AG09319 (cell line): ENCODE data around the gene ASTN2.

Experiments used
- DNase-seq: peaks from one replicate; pipeline ENCODE4 v3.0.0-alpha.2; 2010; ENCODE audit warnings: low read depth; ENCODE audit errors: extremely low read depth
- TF ChIP-seq, protein P1 (sequence below): IDR thresholded peaks from 2 replicates; pipeline ENCODE4 v1.5.1; 2011; ENCODE audit warnings: low read depth, mild to moderate bottlenecking, inconsistent platforms, low read length, moderate library complexity

Gene ASTN2

DNA sequence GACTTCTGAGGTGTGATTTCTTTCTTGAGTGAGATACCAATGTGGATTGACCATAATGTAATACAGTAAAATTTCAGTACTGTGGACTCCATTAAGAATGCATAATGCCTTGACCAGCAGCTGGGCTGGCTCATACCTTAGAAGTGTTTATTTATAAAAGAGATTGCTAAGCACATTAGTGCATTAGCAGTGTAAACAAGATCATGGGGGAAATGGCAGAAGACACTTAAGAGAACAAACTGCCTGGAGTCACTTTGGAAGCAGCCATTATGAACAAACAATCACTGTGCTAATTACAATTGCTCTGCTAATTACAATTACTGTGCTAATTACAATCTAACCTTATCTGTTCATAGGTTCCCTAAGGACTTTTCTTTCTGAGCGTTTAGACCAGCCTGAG, 623.5 kb downstream of the ASTN2 start:
- TF ChIP-seq, protein P1, sequence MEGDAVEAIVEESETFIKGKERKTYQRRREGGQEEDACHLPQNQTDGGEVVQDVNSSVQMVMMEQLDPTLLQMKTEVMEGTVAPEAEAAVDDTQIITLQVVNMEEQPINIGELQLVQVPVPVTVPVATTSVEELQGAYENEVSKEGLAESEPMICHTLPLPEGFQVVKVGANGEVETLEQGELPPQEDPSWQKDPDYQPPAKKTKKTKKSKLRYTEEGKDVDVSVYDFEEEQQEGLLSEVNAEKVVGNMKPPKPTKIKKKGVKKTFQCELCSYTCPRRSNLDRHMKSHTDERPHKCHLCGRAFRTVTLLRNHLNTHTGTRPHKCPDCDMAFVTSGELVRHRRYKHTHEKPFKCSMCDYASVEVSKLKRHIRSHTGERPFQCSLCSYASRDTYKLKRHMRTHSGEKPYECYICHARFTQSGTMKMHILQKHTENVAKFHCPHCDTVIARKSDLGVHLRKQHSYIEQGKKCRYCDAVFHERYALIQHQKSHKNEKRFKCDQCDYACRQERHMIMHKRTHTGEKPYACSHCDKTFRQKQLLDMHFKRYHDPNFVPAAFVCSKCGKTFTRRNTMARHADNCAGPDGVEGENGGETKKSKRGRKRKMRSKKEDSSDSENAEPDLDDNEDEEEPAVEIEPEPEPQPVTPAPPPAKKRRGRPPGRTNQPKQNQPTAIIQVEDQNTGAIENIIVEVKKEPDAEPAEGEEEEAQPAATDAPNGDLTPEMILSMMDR, result no peak
- no peak for DNase-seq

DNA sequence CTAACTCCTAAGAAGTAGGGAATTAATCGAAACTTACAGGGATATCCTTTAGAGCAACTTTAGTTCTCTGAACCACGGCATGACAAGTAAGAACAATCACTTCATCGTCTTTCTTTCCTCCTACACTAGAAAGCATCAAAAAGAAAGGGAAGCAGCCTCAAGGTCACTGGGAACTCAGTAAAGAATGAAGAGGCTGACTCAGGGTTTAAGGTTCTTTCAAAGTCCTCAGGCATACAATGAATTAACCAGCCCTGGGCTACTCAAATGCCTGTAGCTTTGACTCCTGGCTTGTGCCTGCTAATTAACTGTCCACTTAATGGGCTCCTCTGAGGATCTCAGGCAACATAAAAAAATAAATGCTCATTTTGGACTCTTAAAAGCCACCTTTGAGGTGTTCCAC, 625.8 kb downstream of the ASTN2 start:
- TF ChIP-seq, protein P1, result no peak
- DNase-seq, result no peak

DNA sequence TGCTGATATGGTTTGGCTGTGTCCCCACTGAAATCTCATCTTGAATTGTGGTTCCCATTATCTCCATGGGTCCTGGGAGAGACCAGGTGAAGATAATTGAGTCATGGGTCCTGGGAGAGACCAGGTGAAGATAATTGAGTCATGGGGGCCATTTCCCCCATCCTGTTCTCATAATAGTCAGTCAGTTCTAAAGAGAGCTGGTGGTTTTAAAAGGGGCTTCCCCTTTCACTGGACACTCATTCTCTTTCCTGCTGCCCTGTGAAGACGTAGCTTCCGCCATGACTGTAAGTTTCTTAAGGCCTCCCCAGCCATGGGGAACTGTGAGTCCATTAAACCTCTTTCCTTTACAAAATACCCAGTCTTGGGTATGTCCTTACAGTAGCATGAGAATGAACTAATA, 628.1 kb downstream of the ASTN2 start:
- TF ChIP-seq, protein P1, result no peak
- DNase-seq, result no peak

DNA sequence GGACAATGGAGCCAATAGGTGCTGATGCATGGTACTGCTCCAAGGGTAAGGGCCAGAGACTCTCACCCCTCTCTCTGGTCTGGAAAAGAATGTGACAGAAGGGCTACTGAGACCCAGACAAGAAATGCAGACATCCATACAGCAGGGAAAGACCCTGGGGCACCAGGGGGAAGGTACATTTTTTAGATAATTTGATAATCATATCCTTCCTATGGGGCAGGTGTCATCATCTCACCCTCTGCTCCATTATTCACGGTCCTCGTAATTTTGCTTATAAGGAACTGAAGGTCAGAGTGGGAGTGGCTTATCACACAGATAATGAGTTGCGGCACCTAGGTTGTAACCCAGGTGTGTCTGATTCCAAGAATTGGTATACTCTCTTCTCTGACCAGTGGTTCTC, 637.7 kb downstream of the ASTN2 start:
- no peak for DNase-seq
- TF ChIP-seq, protein P1, result no peak

DNA sequence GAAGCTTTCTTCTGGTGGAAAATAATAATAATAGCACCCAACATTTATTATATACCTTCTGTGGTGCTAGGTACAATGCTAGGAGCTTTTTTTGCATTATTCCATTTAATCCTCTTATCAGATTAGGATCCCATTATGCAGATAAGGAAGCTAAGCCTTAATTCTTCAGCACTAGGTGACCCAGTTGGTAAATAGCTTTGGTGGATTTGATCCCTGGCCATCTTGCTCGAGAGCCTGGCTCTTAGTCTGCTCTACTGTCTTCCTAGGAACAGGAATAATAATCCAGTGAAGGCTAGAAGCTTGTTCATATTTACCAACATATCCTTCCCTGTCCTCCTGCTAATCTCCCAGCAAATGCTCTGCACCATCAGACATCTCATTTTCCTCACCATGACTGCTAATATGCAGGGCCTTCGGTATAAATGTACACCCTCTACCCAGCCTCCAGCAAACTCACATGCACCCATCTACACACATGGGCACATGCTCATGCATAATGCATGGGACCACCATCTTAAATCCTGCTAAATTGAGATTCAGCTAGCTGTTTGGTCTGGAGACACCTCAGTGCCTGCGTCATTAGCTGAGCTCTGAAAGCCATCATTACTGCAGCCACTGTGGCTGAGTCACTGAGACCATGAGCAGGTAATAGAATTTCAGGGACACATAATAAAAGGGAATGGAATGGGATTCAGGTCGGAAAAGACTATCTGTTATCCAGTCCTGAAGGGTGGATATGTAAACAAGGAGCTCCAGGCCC, 640.3 kb downstream of the ASTN2 start:
- DNase-seq, result no peak
- TF ChIP-seq, protein P1, result no peak

DNA sequence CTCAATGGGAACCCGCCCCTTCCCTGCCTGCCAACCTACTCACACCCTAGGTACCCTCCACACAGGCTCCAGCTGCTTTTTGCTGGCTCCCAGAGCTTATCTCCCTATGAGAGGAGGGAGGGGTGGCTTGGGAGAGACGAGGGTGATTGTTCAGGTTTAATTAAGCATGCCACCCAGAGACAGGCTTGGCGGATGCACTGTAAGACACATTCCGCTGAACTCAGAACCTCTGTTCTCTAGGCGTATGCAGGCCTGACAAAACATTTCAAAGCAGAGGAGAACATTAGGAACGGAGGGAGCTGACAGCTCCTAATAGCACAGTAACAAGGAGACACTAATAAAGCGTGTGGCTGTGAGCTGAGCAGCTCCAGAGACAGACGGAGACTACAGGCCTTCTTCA, 647.6 kb downstream of the ASTN2 start:
- DNase-seq, result no peak
- TF ChIP-seq, protein P1, result no peak

DNA sequence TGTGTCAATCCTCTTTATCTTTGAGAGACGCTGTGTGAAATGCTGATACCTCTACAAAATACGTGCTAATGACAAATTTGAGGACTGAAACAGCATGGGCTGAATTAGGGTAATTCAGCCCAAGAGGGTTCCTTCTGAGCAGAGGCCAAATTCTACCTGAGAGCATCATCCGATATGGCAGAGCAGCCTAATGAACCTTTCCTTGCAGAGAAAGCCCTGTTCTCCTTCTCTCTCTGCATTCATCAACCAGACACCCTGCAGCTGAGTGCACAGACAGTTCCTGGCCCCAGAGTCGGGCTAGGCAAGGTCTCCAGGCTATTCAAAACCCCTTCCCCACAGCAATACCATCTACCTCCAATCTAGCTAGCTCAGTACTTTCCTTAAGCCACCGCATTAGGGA, 649.8 kb downstream of the ASTN2 start:
- no peak for DNase-seq
- TF ChIP-seq, protein P1, result no peak
